ENCODE data around the gene MUC5AC.
"Not testable (repeated sequence)": the region's sequence is repeated elsewhere in the genome, so short reads cannot be mapped to it uniquely, and the experiment has no call there.

MUC5AC gene

DNA sequence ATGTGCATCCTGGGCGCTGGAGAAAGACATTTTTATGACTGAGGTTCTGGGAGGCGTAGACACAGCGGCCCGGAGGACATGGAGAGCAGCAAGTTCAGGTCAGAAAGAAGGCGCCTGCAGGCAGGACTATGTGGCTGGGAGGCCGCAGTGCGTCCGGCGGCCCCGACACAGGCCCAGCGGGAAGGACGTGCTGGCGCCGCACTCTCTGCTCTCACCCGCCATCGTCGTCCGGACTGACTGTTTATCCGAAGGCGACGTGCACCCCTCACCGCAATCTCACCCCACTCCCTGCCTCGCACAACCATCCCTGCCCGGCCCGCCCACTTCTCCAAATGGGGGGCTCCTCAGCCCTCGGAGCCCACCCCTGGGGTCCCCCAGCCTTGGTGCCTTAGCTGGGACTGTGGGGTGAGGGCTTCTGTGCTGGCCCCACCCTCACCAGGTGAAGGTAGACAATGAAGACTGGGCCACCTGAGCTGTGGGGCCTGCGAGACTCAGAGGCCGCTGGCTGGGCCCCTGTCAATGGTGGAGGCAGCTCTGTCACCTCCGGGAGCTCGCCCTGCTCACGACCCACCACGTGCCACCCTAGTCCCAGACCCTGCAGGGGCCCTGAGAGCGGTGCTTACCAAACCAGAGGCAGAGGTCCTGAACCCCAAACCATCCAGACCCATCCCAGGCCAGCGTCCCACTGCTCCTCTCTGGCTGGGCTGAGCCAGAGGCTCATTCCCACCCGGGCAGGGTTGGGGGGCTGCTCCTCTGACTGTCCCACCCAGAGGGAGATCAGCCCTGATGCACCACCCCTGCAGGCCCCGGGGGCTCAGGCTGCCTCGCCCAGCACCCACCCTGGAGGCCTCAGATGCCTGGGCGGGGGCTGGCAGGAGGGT, 48.9 kb downstream of the MUC5AC start:
- no peak for DNase-seq (ENCODE audit: low read depth in 2 of 2, low spot score in 1 of 2)

DNA sequence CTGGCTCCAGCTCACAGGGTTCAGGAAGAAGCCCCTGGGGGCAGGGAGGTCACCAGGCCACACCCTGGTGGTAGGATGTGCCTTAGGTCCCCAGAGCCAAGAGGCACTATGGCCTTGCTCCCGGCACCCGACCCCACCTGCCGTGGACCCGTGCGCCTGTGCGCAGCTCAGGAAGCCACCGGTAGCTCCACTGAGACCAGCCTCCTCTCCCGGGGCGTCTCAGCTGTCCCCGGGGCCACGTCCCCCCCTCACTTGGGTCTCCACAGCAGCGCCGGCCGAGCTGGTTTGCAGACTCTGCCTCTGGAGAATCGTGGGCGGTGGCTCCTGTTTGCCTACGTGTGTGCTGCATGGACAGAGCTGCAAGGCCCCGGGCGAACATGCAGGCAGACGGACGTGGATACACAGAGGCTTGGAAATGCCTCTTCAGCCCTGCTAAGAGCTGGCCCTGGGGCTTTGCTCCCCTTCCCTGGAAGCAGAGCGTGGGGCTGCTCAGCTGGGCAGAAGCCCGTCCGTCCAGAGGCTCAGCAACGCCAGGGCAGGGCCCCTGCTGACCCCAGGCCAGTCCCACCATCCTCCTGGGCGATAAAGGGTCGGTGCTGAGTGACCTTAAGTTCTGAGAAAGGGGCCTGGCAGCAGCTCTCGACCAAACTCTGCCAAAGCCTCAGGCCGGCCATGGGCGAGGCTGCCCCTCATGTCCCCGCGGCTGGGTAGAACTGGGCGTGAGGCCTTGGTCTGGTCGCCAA, 49.8 kb downstream of the MUC5AC start:
- DNase-seq (ENCODE audit: low read depth in 2 of 2, low spot score in 1 of 2) = no peak

GRCh38 chr11:1208144-1208393, 50.3 kb downstream of the MUC5AC start:
- no peak for DNase-seq (ENCODE audit: low read depth in 2 of 2, low spot score in 1 of 2)

GRCh38 chr11:1208394-1209261, 50.9 kb downstream of the MUC5AC start:
- DNase-seq (ENCODE audit: low read depth in 2 of 2, low spot score in 1 of 2) = no peak

DNA sequence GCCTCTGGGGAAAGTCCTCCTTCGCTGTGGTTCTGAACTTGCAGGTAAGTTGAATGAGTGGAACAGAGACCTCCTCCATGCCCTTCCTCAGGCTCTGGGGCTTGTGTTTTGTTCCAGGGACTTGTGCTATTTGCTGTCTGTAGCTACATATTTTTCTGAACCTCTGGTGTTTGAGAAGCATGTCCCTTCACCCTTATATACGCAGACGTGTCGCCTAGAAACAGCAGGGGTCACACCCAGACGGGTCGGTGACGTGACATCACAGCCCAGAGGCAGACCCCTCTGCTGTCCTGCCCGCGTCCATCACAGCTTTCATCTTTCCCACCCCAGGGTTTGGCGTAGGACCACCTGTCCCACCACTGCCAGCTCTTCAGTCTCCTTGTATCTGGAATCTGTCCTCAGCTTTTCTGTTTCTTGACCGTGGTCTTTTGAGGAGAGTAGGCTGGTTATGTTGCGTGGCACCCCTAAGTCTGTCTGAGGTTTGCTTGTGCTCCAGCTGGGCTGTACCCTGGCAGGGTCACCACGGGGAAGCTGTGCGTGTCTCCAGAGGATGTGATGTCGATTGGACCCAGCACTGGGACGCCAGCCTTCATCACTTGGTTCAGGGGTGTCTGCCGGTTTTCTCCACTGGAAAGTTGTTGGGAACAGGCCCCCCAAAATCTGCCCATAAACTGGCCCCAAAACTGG, 51.8 kb downstream of the MUC5AC start:
- no peak for DNase-seq (ENCODE audit: low read depth in 2 of 2, low spot score in 1 of 2)

DNA sequence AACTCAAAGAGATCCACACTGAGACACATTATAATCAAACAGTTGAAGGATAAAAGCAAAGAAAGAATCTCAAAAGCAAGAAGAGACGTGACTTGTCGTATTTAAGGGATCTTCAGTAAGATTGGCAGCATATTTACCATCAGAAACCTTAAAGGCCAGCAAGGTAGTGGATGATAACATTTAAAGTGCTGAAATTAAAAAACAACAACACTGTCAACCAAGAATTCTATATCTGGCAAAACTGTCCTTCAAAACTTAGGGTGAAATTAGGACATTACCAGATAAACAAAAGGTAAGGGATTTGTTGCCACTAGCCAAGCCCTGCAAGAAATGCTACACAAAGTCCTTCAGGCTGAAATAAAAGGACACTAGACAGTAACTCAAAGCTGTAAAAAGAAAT, 54.1 kb downstream of the MUC5AC start:
- DNase-seq (ENCODE audit: low read depth in 2 of 2, low spot score in 1 of 2) = no peak

GRCh38 chr11:1215826-1216225, 58.1 kb downstream of the MUC5AC start:
- not testable (repeated sequence) for DNase-seq (ENCODE audit: low read depth in 2 of 2, low spot score in 1 of 2)

DNA sequence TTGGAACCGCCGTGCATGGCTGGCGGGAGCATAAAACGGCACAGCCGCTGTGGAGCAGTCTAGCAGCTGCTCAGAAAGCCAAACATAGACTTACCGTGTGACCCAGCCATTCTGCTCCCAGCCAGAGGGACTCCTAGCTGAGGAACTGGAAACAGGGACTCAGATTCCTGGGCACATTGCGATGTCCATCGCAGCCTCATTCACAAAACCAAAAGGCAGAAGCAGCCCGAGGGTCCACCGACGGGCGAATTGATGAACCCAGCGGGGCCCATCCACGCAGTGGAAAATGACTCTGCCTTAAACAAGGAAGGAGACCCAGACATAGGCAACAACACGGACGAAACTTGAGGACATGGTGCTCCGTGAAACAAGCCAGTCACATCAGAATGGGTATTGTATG, 59.4 kb downstream of the MUC5AC start:
- no peak for DNase-seq (ENCODE audit: low read depth in 2 of 2, low spot score in 1 of 2)

DNA sequence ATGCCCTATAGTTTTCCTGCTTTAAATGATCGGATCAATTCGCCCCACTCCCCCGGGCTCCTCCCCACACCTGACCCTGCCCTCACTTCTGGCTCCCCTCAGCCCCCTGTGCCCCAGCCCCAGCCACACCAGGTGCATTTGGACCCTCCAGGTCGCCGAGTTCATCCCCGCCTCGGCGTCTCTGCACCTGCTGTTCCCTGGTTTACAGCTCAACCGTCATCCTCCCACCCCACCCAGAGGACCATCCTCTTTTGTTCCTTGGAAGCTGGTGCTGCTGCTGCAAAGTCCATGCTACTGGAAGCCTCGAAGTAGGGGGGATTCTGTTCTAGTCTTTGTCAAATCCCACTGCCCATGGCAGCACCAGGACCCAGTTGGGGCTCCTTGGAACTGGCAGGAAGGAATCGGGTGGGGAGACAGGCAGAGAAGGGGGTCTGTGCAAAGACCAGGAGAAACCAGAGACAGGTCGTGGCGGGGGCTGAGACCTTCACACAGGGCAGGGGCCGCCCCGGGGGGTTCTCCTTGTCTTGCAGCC, 60.6 kb downstream of the MUC5AC start:
- DNase-seq (ENCODE audit: low read depth in 2 of 2, low spot score in 1 of 2) = no peak

DNA sequence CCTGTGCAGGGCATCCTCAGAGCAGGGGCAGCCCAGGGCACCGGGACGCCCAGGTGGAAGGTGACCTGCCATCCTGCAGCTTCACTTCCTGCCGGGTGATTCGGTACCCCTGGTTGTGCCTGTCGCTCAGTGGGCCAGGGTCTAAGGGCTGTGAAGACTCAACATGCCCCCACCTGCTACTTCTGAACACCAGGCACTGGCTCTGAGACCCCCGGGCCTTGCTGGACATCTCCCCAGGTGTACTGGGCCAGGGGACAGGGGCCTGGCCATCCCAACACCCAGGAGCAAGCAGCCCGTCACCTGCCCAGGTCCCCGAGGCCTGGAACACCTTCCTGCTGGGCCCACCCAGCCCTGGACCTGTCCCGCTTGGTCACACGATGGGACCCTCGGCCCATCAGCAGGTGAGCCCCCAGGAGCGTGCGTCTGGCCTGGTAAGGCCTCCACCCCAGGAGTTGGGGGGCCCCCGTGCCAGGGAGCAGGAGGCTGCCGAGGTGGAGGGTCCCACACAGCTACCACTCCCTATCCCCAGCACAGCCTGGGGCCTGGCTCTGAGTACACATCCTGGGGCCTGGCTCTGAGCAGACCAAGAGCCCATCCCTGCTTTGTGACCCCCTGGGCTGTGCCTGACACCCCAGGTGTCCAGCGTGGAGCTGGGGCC, 61.2 kb downstream of the MUC5AC start:
- DNase-seq (ENCODE audit: low read depth in 2 of 2, low spot score in 1 of 2) = no peak

DNA sequence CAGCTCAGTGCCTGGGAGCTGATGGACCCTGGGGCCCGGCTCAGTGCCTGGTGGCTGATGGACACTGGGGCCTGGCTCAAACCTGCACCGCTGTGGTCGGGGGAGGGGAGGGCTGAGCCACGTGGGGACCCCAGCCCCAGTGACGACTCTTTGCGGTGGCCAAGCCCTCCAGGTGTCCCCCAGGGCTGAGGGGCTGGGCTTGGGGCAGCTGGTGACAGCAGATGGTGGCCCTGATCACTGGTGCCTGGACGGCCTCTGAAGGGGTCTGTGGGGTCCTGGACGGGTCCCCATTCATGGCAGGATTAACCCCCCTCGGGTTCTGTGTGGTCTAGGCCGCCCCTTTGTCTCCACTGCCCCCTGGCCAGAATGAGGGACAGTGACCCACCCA, 61.7 kb downstream of the MUC5AC start:
- DNase-seq (ENCODE audit: low read depth in 2 of 2, low spot score in 1 of 2) = no peak

DNA sequence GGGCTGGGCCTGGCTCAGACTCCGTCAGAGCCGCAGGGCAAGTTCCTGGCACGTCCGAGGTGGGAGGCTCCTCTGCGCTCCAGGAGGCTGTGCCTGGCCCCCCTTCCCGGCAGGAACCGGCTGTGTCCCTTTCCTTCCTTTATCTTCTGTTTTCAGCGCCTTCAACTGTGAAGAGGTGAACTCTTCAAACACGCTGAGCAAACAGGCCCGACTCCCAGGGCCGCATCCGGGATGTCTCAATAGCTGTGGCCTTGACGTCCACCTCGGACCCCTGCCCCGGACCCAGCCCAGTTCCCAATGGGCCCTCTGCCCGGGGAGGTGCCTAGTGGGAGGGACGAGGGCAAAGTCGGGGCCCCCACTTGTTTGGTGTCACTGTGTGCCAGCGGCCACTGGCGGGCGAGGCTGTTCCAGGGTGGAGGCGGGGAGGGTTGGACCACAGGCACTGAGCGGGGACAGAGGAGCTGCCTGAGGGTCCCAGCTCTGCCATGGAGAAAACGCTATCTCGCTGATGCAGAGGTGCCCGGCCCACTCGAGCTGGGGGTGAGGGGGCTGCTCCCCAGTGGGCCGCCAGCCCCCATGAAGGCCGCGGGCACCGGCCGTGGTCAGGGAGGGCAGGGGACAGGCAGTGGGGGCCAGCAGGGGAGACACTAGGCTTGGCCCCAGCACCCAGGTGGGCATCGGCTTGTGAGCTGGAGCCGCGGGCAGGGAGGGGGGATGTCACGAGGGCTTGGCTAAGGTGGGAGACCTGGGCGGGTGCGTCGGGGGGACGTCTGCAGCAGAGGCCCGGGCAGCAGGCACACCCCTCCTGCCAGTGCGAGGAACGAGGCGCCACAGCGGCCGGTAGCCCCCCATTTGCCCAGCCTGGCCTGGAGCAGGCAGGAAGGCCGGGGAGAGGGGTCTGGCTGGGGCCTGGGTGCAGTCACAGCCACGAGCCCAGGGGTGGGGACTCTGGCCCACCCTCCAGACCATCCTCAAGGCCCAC, 62.4 kb downstream of the MUC5AC start:
- no peak for DNase-seq (ENCODE audit: low read depth in 2 of 2, low spot score in 1 of 2)

- no peak for DNase-seq (ENCODE audit: low read depth in 2 of 2, low spot score in 1 of 2)
Measured at GRCh38 chr11:1220941-1221721, 63.4 kb downstream of the MUC5AC start.

DNA sequence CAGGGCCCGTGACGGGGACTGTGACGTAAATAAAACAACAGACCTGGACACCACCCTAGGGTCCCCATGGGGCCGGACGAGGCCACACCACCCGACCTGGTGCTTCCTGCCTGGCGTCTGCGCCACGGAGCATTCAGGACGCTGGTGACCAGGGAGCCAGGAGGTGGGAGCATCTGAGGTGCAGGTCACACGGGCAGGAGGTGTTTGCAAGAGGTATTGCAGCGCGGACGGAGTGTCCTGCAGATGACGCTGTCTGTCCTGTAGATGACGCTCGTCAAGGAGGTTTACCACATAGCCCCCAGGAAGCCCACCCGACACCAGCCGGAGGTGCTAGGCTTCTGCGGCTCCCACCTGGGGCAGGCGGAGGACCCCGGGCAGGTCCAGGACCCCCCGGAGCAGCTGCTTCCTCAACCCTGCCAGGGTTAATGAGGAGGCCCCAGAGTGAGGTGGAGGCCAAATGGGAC, 64.1 kb downstream of the MUC5AC start:
- no peak for DNase-seq (ENCODE audit: low read depth in 2 of 2, low spot score in 1 of 2)

DNA sequence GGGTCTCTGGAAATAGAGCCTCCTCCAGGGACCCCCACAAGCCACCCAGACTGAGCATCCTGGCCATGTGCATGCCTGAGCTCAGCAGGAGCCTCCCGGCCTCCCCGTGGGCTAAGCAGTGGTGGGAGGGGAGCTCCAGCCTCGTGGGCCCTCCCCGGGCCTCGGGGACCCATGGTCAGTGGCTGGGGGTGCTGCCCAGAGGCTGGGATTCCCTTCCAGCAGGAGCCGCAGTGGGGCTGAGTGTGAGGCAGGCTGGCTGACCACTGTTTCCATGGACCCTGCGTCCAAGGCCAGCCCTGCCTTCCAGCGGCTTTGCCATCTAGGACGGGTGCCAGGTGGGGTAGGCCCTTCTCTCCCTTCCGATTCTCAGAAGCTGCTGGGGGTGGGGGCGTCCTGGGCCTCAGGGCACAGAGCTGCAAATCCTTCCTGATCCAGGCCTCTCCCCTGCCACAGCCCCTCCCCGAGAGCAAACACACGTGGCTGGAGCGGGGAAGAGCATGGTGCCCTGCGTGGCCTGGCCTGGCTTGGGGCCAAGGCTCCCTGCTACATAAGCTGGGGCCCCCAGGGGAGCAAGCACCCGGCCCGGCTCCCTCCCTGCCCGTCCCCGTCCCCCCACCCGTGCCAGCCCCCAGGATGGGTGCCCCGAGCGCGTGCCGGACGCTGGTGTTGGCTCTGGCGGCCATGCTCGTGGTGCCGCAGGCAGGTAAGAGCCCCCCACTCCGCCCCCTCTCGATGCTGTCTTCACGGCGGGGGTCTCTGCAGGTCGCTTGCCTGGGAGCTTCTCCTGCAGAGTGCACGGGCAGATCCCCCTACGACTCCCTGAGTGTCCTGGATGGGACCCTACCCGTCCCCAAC, 65.0 kb downstream of the MUC5AC start, which contains the start of gene MUC5B:
MUC5B (plus strand) TSS at position 576 of the 855 bp plus-strand sequence; CDS start at position 634, 58 bp downstream.
- DNase-seq (ENCODE audit: low read depth in 2 of 2, low spot score in 1 of 2) = no peak

DNA sequence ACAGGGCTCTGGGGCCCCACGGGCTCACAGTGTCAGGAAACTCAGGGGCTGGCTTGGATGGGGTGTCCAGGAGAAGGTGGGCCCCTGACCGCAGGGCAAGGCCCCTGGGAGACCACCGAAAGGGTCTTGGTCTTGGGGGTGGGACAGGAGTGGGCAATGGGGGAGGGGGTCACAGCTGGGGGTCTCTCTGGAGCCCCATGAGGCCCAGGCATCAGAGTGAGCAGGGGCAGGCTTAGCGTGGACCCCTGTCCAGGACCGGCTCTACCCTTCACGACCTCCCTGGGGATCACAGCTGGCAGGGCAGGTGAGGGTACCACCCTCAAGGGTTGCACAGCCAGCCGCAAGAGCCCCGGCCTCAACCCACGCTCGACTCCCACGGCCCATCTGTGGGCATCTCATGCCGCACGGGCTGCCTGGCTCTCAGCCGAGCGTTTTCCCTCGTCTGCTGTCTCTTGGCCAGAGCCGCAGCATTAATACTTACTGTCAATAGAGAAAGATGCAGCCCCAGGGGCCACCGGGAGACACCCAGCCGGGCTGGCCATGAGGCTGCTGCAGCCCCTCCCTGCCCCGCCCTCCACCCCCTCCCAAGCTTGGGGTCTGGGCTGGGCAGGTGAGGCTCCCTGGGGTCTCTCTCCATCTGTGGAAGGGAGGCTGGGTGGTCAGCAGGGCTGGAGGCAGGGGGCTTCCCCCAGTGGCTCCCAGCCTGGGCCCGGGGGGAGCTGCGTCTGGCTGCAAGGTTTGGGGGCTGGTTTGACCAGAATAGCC, 65.8 kb downstream of the MUC5AC start:
- no peak for DNase-seq (ENCODE audit: low read depth in 2 of 2, low spot score in 1 of 2)

GRCh38 chr11:1224111-1224490, 66.3 kb downstream of the MUC5AC start:
- DNase-seq (ENCODE audit: low read depth in 2 of 2, low spot score in 1 of 2) = no peak
